MM.1S (cell line): ENCODE measurements around the gene AMIGO3.
"Not testable (repeated sequence)": the region's sequence is repeated elsewhere in the genome, so short reads cannot be mapped to it uniquely, and the experiment has no call there.

Experiments used
- DNase-seq: peaks from one replicate; pipeline ENCODE4 v3.0.0-alpha.2; 2015
- H2AFZ ChIP-seq: fragments of 300-600 bp; sonication (generic); 2 replicates; pipeline ENCODE4 v1.6.0; 2016; ENCODE audit warnings: antibody characterized with exemption, low read length
- H3F3A ChIP-seq: fragments of 300-600 bp; sonication (generic); 2 replicates; pipeline ENCODE4 v1.6.1; 2016; ENCODE audit warnings: mild to moderate bottlenecking, antibody characterized with exemption, low read length, moderate library complexity, mixed read lengths; ENCODE audit not compliant: insufficient read depth
- H3K27ac ChIP-seq: fragments of 300-600 bp; sonication (generic); 2 replicates; pipeline ENCODE4 v1.5.1; 2016; ENCODE audit warnings: mild to moderate bottlenecking, low read length
- H3K27me3 ChIP-seq: fragments of 300-600 bp; sonication (generic); replicated peaks from 2 replicates; pipeline ENCODE4 v1.6.0; 2016; ENCODE audit warnings: low read length; ENCODE audit not compliant: insufficient read depth
- H3K36me3 ChIP-seq: fragments of 300-600 bp; sonication (generic); replicated peaks from 2 replicates; pipeline ENCODE4 v1.6.1; 2016; ENCODE audit warnings: mild to moderate bottlenecking, low read length, mixed read lengths; ENCODE audit not compliant: insufficient read depth
- H3K4me1 ChIP-seq: fragments of 300-600 bp; sonication (generic); 2 replicates; pipeline ENCODE4 v1.6.1; 2016; ENCODE audit warnings: low read length, mixed read lengths
- H3K4me2 ChIP-seq: fragments of 300-600 bp; sonication (generic); 2 replicates; pipeline ENCODE4 v1.6.0; 2016; ENCODE audit warnings: low read depth, low read length
- H3K4me3 ChIP-seq: fragments of 300-600 bp; sonication (generic); 2 replicates; pipeline ENCODE4 v1.5.1; 2016; ENCODE audit warnings: low read length, mixed read lengths
- H3K79me2 ChIP-seq: fragments of 300-600 bp; sonication (generic); 2 replicates; pipeline ENCODE4 v1.6.1; 2016; ENCODE audit warnings: mixed run types, low read length, mixed read lengths
- H3K9ac ChIP-seq: fragments of 300-600 bp; sonication (generic); 2 replicates; pipeline ENCODE4 v1.6.1; 2016; ENCODE audit warnings: low read length, mixed read lengths
- H3K9me2 ChIP-seq: fragments of 300-600 bp; sonication (generic); replicated peaks from 2 replicates; pipeline ENCODE4 v1.6.1; 2016; ENCODE audit warnings: mild to moderate bottlenecking, low read length, mixed read lengths; ENCODE audit not compliant: insufficient read depth
- H3K9me3 ChIP-seq: fragments of 300-600 bp; sonication (generic); replicated peaks from 2 replicates; pipeline ENCODE4 v1.6.1; 2016; ENCODE audit warnings: mild to moderate bottlenecking, low read length, mixed read lengths; ENCODE audit not compliant: insufficient read depth
- H4K20me1 ChIP-seq: fragments of 300-600 bp; sonication (generic); 2 replicates; pipeline ENCODE4 v1.6.1; 2016; ENCODE audit warnings: mild to moderate bottlenecking, low read length, moderate library complexity, mixed read lengths; ENCODE audit not compliant: insufficient read depth
- CTCF ChIP-seq: fragments of 300-600 bp; sonication (generic); IDR thresholded peaks from 2 replicates; pipeline ENCODE4 v1.5.1; 2016; ENCODE audit warnings: antibody characterized with exemption, low read length, mixed read lengths
- EZH2 ChIP-seq: fragments of 300-600 bp; sonication (generic); optimal IDR thresholded peaks from 2 replicates; pipeline ENCODE3; 2017; ENCODE audit warnings: low read depth, mild to moderate bottlenecking, antibody characterized with exemption, low read length, mixed read lengths
- EZH2phosphoT487 ChIP-seq: fragments of 300-600 bp; sonication (generic); IDR thresholded peaks from 2 replicates; pipeline ENCODE4 v1.6.1; 2018; ENCODE audit warnings: antibody characterized with exemption, low read length

AMIGO3 gene

GRCh38 chr3:49685846-49686245 is 33.6 kb downstream of the AMIGO3 start:
- H3K4me2 ChIP-seq, H3K9me2 ChIP-seq, H3K36me3 ChIP-seq, H3K9ac ChIP-seq, H3K4me1 ChIP-seq, H3K27me3 ChIP-seq, H3F3A ChIP-seq, H3K4me3 ChIP-seq, DNase-seq, H3K27ac ChIP-seq, H3K9me3 ChIP-seq, H4K20me1 ChIP-seq, H2AFZ ChIP-seq: not testable (repeated sequence)
- H3K79me2 ChIP-seq: peaks cover 12% of the 10 kb centered on the region

GRCh38 chr3:49685103-49685502 is 34.4 kb downstream of the AMIGO3 start:
- H3K4me3 ChIP-seq, H3K9me3 ChIP-seq, H3K79me2 ChIP-seq, H3K36me3 ChIP-seq, H3K27me3 ChIP-seq, H3K4me1 ChIP-seq, H3K27ac ChIP-seq, H2AFZ ChIP-seq, H3K4me2 ChIP-seq, DNase-seq, H4K20me1 ChIP-seq, H3K9ac ChIP-seq, H3K9me2 ChIP-seq, H3F3A ChIP-seq: not testable (repeated sequence)

GRCh38 chr3:49684453-49684852 is 35.0 kb downstream of the AMIGO3 start:
- not testable (repeated sequence) for H3K36me3 ChIP-seq, H3K4me3 ChIP-seq, H3K27me3 ChIP-seq, H3F3A ChIP-seq, H3K79me2 ChIP-seq, H3K27ac ChIP-seq, H3K9ac ChIP-seq, H3K9me3 ChIP-seq, H3K4me1 ChIP-seq, DNase-seq, H2AFZ ChIP-seq, H3K4me2 ChIP-seq, H4K20me1 ChIP-seq, H3K9me2 ChIP-seq

- Histone ChIP-seq H3K27me3 (no peaks in the 10 kb centered on the region), H3K9me2 (no peaks in the 10 kb centered on the region), H3K27ac (no peak overlapping the region), H4K20me1 (no peaks in the 10 kb centered on the region), H3K9me3 (no peaks in the 10 kb centered on the region), H3K4me3 (no peak overlapping the region), H3K4me1 (no peaks in the 10 kb centered on the region), H3K9ac (no peak overlapping the region), H3F3A (no peaks in the 10 kb centered on the region), H3K4me2 (no peak overlapping the region), H3K79me2 (no peaks in the 10 kb centered on the region), H2AFZ (no peak overlapping the region), H3K36me3 (no peaks in the 10 kb centered on the region)
- TF ChIP-seq EZH2phosphoT487 (no peak), EZH2 (no peak), CTCF (no peak)
- no peak for DNase-seq
These were observed 36.3 kb downstream of the AMIGO3 start for GRCh38 chr3:49683162-49683561.

GRCh38 chr3:49681543-49681942 is 37.9 kb downstream of the AMIGO3 start:
- Histone ChIP-seq H3K9me2 (no peaks in the 10 kb centered on the region), H3K4me2 (no peak overlapping the region), H3K36me3 (no peaks in the 10 kb centered on the region), H3K79me2 (0 out of 2 replicates have a peak, but pooled peaks cover 3% of the 10 kb centered on the region), H3K9me3 (no peaks in the 10 kb centered on the region), H3K4me1 (no peaks in the 10 kb centered on the region), H3K4me3 (no peak overlapping the region), H4K20me1 (no peaks in the 10 kb centered on the region), H3K27me3 (no peaks in the 10 kb centered on the region), H3F3A (no peaks in the 10 kb centered on the region), H3K9ac (no peak overlapping the region), H3K27ac (no peak overlapping the region), H2AFZ (no peak overlapping the region)
- no peak for TF ChIP-seq CTCF
- TF ChIP-seq EZH2: no peak
- no peak for TF ChIP-seq EZH2phosphoT487
- no peak for DNase-seq
